T-helper 1 cell (primary cell): ENCODE data around the gene SLC8A1.

Source experiments
- DNase-seq, 5 donors: peaks; one replicate each; pipeline ENCODE4 v3.0.0-alpha.2; 2012 to 2020

The SLC8A1 gene

GRCh38 chr2:40457837-40458236, 5.9 kb upstream of the SLC8A1 start:
- no peak for DNase-seq

GRCh38 chr2:40457366-40457765, 5.5 kb upstream of the SLC8A1 start:
- DNase-seq = no peak

DNA sequence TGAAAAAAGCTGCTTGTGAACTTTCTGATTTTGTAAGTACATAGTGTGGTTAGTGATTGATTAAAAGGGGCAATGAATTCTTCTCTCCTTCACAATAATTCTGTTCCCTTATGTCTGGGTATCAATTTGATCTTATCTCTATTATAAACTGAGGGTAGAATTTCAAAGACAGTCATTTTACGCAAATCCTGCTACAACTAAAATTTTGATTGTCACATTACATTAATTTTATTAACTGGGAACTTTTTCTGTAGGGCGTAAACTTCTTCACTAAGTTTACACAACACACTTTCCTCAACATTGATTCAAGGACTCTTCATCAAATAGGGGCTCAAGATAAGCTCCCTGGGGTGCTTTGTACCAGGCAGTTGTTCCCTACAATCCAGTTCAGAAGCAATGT, 5.0 kb upstream of the SLC8A1 start:
- DNase-seq = no peak

- DNase-seq = no peak
Measured at GRCh38 chr2:40455661-40456060, 3.8 kb upstream of the SLC8A1 start.

DNA sequence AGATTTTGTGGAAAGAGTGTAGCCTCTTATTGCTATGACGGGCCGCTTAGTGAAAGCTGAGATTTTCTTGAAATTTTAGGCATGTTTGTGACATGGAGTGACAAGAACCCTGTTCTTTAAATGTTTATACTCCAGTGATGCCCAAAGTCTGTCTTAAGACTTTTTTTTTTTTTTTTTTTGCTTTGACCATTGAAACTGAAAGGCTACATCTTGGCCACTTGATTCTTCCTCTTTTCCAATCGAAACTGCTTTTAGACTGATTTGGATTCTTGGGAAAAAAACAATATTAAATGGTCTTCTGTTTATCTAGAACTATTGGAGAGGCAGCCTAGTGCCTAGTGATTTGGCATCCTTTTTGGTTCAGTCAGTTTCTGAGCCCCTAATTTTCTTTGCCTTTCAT, 2.4 kb upstream of the SLC8A1 start:
- DNase-seq = no peak

DNA sequence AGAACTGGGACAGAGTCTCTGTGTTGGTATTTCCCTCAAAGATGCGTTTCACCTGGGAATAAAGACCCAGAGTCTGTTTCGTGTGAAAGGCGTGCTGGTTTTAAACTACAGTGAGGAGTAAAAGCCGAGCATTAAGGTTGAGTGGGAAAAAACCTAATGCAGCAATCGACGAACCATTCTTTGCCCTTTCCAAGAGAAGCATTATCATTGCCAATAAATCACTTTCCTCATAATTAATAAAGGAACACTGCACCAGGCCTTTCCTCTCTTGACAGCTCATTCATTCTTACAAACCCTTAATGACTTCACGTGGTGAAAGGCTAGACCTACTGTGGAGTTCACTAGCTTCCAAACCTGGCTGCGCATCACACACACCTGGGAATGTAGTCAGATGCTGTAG, 896 bp upstream of the SLC8A1 start:
- no peak for DNase-seq

GRCh38 chr2:40450796-40451430, 977 bp downstream of the SLC8A1 start:
- no peak for DNase-seq

GRCh38 chr2:40450066-40450795, 1.7 kb downstream of the SLC8A1 start:
- no peak for DNase-seq

GRCh38 chr2:40448476-40449079, 3.3 kb downstream of the SLC8A1 start:
- DNase-seq = no peak

DNA sequence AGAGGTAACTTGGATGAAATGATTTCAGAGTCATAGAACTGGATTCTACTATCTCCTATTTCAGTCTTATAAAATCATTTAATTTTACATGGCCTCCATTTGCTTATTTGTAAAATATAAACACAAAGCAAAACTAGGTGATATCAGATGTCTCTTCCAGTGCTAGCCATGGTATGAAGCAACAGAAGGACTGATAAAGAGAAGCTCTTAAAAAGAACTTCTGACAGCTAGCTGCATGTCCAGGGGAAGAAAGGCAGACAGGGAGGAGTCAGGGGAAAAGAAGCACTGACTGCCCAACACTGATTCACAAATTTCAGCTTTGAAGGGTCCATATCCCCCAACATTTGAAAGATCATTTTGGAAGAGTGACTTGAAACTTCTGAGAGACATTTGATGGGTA, 6.4 kb downstream of the SLC8A1 start:
- DNase-seq = no peak

- DNase-seq = no peak
Measured at GRCh38 chr2:40440835-40441234, 11.1 kb downstream of the SLC8A1 start.

DNA sequence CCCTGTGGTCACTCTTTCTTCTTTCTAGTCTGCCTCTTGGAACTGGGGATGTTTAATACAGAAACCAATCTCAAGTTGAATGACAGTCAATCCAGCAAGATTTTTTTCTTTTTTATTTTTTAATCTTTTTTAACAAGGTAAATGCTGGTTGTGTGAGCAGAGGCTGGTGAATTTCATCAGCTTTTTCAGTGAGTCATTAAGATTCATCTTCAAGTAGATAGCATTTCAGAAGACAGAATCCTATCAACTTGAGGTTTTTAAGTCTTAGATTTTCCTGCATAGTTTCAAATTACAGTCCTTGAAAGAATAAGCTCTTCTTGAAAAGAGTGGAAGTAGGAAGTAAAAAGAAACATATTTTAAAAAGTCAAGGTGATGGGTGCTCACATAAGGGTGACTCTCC, 12.4 kb downstream of the SLC8A1 start:
- DNase-seq = no peak

- DNase-seq = no peak
Measured at GRCh38 chr2:40436093-40436475, 15.8 kb downstream of the SLC8A1 start.

DNA sequence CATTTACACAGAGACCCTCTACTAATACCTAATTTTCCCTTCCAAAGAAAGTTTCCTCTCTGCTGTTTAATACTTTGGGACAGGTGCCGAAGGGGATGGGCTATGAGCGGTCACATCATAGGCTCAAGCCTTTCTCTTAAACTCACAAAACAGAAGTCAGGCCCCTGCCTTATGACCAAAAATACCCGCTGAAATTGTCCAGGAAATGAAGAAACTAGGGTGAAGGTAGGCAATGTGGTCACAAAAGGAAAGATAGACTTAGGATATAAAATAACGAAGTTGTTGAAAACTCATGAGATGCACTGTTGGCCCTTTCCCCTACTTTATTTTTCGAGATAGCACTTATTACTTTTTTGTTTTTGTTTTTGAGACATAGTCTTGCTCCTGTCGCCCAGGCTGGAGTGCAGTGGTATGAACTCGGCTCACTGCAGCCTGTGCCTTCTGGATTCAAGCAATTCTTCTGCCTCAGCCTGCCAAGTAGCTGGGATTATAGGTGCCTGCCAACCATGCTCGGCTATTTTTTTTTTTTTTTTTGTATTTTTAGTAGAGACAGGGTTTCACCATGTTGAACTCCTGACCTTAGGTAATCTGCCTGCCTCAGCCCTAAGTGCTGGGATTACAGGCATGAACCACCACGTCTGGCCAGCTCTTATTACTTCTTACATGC, 16.3 kb downstream of the SLC8A1 start:
- DNase-seq = no peak

GRCh38 chr2:40434731-40435271, 17.1 kb downstream of the SLC8A1 start:
- no peak for DNase-seq

GRCh38 chr2:40433736-40434135, 18.2 kb downstream of the SLC8A1 start:
- DNase-seq = no peak

DNA sequence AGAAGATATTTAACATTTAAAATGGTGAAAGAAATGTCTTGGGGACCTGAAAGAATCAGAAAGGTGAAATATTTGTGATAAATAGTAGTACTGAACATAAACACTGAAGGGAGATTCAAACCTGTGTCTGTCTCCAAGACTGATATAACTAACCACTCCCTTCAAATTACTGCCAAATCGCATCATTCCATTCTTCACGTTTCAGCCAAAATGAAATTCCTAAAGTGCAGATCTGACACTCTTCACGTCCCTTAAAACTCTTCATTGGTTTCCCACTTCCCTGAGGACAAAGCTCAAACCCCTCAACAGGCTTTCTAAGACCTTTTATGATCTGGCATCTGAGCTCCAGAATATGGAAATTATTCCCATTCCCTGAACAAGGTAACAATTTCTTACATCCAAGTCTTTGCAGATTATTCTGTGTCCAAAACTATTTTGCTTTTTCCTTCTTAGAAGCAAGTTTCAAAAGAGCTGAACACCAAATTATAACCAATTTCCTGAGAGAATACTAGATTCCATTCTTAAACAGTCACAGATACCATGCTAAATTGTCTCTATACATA, 18.9 kb downstream of the SLC8A1 start:
- DNase-seq = no peak

DNA sequence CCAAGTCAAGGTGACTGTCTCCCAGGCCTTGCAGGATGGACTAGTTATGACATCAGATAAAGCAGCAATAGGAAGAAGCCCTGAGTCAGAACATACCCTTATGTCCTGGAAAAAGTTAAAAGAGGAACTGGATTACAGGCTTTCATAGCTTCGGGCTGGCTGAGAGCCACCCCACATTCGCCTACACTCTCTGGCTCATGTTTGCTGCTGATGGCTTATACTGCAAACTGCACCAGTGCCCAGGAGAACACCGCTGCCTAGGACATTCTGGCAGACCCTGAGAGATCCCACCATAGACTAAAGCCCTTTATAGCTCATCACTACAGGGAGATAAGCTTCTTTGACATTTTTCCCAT, 20.3 kb downstream of the SLC8A1 start:
- no peak for DNase-seq

DNA sequence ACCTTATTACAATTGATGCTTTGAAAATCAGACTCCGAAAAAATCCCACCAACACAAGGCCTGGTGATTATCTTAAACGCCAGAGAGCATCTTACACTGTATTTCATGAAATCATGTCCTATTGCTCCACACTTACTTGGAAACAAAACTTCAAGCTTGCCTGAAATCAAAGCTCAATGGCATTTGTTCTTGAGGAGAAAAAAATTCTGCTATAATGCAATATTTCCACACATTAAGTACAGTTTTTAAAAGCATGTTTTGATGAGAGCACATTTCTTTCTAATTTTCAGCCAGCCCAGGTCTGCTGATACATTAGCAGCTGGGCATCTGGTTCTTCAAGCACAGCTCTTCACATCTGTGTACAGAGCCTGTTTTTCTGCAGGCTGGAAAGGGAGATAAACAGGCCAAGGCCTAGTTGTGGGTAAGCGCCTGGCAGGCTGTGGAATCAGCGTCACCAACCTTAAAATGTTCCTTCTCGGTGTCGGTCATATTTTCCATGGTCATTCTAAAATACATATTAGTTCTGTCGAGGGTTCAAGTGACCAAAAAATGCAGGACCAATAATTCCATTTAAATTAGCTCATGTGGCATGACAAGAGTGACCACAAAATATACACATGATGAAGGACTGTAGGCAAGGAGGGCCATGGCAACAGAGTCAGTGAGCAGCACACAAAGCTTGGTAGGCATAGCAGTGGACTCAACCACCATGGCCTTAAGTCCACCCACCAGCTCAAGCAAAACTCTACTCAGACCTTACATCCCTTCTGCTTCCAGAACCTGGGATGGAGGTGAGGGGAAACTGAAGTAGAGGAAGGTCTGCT, 20.9 kb downstream of the SLC8A1 start:
- DNase-seq = no peak

GRCh38 chr2:40428439-40428838, 23.5 kb downstream of the SLC8A1 start:
- no peak for DNase-seq

- no peak for DNase-seq
Measured at GRCh38 chr2:40421631-40422297, 30.1 kb downstream of the SLC8A1 start.

DNA sequence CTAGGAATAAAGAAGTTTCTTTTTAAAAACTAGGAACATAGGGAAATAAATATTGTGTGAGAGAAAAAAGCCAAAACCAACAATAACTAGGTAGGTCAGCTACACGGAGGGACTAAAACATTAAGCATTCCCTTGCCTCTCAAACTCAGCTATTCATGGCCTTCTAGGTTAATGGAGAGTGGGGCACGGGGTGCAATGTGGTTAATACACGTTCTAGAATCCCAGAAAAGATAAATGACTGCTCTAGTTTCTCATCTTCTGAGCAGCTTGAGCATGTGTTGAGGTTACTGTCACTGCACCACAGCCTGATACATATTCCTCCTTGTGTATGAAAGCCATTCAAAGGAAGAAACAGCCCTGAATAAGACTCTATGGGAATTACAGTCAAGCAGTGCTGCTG, 31.4 kb downstream of the SLC8A1 start:
- no peak for DNase-seq
